UCSD-AML1 (cell line): ENCODE data around the gene BLCAP.
"Not testable (repeated sequence)": the region's sequence is repeated elsewhere in the genome, so short reads cannot be mapped to it uniquely, and the experiment has no call there.

ENCODE experiments used
- DNase-seq: peaks from one replicate; lab custom pipeline; 2025; ENCODE audit not compliant: unreplicated experiment; lab: John Stamatoyannopoulos, UW

BLCAP gene

GRCh38 chr20:37558306-37558705 is 30.6 kb upstream of the BLCAP start:
- no peak for DNase-seq

DNA sequence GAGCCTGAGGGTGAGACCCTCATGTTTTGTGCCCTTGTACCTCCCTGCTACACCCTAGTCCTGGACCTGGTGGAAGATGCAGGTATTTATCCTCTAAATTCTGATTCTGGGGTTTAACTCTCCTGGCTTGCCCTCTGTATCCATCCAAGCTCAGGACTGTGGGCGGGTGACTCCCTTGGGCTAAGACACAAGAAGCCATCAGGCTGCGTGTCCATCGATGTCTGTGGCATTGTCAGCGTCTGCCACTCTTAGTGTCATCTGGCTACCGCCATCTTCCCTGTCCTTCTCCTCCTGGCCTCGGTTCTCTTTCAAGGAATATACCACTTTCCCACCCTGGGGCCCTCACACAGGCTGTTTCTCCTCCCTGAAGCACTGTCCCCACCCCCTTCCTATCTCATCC is 28.9 kb upstream of the BLCAP start:
- DNase-seq: no peak

- DNase-seq: not testable (repeated sequence)
Measured at GRCh38 chr20:37554721-37555298, 27.1 kb upstream of the BLCAP start.

DNA sequence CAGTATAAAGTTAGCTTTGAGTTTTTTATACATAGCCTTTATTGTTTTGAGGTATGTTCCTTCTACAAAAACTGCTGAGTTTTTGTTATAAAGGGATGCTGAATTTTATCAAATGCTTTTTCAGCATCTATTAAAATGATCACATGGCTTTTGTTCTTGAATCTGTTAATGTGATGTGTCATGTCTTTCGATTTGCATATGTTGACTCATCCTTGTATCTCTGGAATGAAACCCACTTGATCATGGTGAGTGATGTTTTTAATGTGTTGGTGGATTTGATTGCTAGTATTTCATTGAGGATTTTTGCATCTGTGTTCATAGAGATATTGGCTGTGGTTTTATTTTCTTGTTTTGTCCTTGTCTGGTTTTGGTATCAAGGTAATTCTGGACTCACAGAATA is 24.7 kb upstream of the BLCAP start:
- DNase-seq: no peak

GRCh38 chr20:37551660-37552059 is 24.0 kb upstream of the BLCAP start:
- DNase-seq: not testable (repeated sequence)

GRCh38 chr20:37550101-37550920 is 22.6 kb upstream of the BLCAP start:
- not testable (repeated sequence) for DNase-seq

DNA sequence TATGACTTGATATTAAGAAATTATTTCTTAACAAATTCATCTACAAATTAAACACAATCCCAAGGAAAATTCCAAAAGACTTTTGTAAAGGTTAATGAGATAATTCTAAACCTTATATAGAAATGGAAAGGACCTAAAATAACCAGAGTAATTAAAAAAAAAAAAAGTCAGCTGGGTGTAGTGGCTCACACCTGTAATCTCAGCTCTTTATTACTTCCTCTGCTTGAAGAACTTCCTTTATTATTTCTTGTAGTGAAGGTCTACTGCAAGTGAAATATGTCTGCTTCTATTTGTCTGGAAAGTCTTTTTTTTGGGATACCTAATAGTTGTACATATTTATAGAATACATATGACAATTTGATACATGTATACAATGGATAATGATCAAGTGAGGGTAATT is 20.2 kb upstream of the BLCAP start:
- DNase-seq: no peak

DNA sequence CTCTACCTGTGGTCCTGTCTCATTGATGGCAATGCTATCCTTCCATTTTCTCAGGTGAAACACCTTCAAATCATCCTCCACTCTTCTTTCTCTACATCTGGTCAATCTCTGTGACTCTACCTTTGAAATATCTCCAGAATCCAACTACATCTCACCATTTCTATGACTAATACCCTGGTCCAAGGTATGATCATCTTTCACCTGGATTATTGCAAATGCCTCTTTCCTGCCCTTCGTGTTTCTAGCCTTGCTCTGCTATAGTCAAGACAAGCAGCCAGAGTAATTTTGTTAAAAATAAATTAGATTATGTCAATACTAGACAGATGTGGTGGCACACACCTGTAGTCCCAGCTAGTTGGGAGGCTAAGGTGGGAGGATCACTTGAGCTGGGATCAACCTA is 17.8 kb upstream of the BLCAP start:
- DNase-seq: no peak

GRCh38 chr20:37544386-37544785 is 16.7 kb upstream of the BLCAP start:
- DNase-seq: no peak

- no peak for DNase-seq
Measured at GRCh38 chr20:37543828-37544227, 16.2 kb upstream of the BLCAP start.

- DNase-seq: no peak
Measured at GRCh38 chr20:37542281-37542680, 14.6 kb upstream of the BLCAP start.

GRCh38 chr20:37541326-37541725 is 13.7 kb upstream of the BLCAP start:
- no peak for DNase-seq

DNA sequence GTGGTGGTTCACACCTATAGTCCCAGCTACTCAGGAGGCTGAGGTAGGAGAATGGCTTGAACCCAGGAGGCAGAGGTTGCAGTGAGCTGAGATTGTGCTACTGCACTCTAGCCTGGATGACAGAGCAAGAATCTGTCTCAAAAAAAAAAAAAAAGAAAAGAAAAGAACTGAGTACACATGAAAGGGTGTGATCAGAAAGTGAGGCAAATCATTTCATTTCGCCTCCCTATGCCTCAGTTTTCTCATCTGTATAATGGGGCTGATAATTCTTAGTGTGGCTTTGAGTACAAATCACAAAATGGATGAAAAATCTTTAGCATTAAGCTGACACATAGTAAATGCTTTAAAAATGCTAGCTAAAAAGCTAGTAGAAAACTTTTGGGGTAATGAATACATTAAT is 13.2 kb upstream of the BLCAP start:
- not testable (repeated sequence) for DNase-seq

- DNase-seq: no peak
Measured at GRCh38 chr20:37540001-37540400, 12.3 kb upstream of the BLCAP start.

- DNase-seq: no peak
Measured at GRCh38 chr20:37539424-37539823, 11.7 kb upstream of the BLCAP start.

DNA sequence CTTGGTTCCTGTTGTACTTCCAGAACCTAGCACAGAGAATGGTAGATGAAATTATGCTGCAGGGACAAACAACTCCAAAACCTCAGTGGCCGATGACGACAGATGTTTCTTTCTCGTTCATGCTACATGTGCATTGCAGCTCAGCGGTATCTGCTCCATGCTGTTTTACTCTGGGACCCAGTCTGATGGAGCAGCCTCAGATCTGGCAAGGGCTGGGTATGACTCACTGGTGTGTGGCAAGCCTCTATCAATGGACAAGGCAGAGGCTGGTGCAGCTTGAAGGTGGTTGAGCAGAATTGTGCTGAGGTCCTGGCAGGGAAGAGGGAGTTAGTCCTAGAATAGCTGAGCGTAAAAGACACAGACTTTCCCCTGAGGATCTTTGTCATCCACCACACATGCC is 10.3 kb upstream of the BLCAP start:
- no peak for DNase-seq

- no peak for DNase-seq
Measured at GRCh38 chr20:37537505-37537904, 9.8 kb upstream of the BLCAP start.

- DNase-seq: no peak
Measured at GRCh38 chr20:37535443-37536132, 7.9 kb upstream of the BLCAP start.

- no peak for DNase-seq
Measured at GRCh38 chr20:37534401-37535157, 6.9 kb upstream of the BLCAP start.

GRCh38 chr20:37533154-37533715 is 5.6 kb upstream of the BLCAP start:
- no peak for DNase-seq

DNA sequence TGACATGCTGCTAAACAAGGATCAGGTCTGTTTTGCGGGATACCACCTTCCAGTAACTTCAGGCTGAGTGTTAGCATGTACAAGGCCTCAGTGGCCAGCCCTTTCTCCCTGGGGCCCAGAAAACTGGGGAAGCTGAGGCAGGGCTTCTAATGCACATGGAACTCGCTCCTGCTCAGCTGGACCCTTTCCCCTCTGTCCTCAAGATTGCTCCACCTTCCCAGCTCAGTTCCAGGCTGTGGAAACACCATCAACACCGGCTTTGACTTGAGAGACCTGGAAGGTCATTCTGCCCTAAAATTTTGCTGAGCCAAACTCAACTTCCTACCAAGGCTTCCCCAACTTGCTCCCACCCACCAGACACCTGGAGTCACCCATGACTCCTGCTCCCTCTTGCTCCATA is 4.2 kb upstream of the BLCAP start:
- DNase-seq: no peak
